ENCODE measurements around the gene PDCD11. TPM values are rescaled to one million over a fixed set of nuclear protein-coding genes. Genes with fewer than 3 reads are reported as not detected.
"Not testable (repeated sequence)": the region's sequence is repeated elsewhere in the genome, so short reads cannot be mapped to it uniquely, and the experiment has no call there.

The PDCD11 gene
- total RNA-seq, 6 experiments from 2014 or later: 30.8 to 38.4 (median 32.1) TPM

DNA sequence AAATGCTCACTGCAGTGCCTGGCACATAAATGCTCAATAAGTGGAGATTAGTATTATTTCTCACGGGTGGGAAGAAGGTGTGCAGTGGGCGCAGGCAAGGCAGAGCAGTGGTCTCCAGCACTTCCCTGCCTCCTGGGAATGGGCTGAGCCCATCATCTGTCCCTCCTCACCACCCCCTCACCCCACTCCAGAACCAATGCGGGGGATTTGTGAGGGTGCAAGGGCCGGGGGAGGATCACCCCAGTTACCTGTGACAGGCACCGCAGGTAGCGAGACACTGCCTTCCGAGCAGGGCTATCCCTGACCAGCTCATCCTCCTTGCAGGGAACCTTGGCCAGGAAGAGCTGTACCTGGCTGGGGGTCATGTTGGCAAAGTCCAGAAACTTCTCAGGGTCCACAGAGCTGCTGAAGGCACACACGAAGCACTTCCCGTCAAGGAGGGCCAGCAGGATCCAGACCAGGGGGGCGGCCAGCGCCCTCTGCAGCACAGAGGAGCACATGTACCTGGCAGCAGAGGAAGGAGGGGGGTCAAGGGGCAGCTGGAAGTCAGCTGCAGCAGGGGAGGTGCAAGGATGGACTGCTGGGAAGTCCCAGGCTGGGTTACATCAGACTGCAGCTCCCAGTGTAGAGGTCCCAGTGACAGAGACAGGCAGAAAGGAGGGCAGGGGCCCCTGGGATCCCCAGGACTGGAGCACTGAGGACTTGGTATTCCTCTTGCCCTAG, 79.8 kb downstream of the PDCD11 start:
- H3K27ac Mint-ChIP-seq: no peak overlapping the region
- no peak for DNase-seq
- H3K27me3 Mint-ChIP-seq (ENCODE audit: insufficient read depth): peaks cover 5% of the 10 kb centered on the region
- no peaks in the 10 kb centered on the region for H3K9me3 Mint-ChIP-seq
- TF ChIP-seq, protein P1, sequence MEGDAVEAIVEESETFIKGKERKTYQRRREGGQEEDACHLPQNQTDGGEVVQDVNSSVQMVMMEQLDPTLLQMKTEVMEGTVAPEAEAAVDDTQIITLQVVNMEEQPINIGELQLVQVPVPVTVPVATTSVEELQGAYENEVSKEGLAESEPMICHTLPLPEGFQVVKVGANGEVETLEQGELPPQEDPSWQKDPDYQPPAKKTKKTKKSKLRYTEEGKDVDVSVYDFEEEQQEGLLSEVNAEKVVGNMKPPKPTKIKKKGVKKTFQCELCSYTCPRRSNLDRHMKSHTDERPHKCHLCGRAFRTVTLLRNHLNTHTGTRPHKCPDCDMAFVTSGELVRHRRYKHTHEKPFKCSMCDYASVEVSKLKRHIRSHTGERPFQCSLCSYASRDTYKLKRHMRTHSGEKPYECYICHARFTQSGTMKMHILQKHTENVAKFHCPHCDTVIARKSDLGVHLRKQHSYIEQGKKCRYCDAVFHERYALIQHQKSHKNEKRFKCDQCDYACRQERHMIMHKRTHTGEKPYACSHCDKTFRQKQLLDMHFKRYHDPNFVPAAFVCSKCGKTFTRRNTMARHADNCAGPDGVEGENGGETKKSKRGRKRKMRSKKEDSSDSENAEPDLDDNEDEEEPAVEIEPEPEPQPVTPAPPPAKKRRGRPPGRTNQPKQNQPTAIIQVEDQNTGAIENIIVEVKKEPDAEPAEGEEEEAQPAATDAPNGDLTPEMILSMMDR (IDR thresholded peaks at IDR 0.05): peak; percentile 34; the same call in 1 of the 2 replicates
- no peaks in the 10 kb centered on the region for H3K36me3 Mint-ChIP-seq (ENCODE audit: low read depth)
- H3K4me3 Mint-ChIP-seq: no peak overlapping the region
- H3K4me1 Mint-ChIP-seq (ENCODE audit: low read depth): peaks cover 29% of the 10 kb centered on the region

DNA sequence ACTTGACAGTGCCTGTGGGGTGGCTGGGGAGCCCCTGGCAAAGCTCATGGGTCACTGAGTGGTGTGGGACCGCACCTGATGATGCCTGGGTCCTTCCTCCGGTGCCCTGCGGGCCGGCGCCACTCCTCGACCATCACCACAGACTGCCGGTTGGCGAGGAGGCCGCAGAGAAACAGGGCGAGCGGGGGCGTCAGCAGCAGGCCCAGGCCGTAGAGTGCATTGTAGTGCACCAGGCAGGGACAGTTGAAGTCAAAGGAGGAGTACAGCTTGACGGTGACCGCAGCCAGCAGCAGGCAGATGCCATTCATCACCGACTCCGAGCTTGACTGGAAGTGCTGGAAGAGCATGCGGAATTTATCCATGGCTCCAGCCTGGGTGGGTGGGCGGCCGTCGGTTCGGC, 82.2 kb downstream of the PDCD11 start:
- H3K4me1 Mint-ChIP-seq (ENCODE audit: low read depth): peaks cover 34% of the 10 kb centered on the region
- H3K36me3 Mint-ChIP-seq (ENCODE audit: low read depth): no peaks in the 10 kb centered on the region
- peaks cover 5% of the 10 kb centered on the region for H3K27me3 Mint-ChIP-seq (ENCODE audit: insufficient read depth)
- TF ChIP-seq, protein P1 (IDR thresholded peaks at IDR 0.05): no peak
- no peaks in the 10 kb centered on the region for H3K9me3 Mint-ChIP-seq
- H3K27ac Mint-ChIP-seq: no peak overlapping the region
- no peak overlapping the region for H3K4me3 Mint-ChIP-seq
- DNase-seq: no peak

DNA sequence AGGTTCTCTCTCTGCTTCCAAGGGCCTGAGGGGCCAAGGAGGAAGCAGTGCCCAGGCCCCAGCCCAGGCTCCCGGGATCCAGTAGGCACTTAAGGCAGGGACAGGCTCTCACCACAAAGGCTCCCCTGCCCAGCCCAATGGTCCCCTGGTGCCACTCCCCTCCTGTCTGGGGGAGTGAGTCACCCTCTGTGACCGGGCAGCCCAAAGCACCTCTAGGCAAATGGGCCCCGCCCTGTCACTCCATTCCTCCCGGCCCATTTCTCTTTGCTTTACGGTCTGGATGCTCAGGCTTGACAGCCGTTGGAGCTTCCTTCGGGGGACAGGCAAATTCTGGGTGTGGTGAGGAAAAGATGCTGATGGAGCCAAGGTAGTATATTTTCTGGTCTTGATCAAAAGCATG, 82.7 kb downstream of the PDCD11 start, which contains the start of gene CALHM3:
TSS of gene CALHM3 (minus strand) at position 106 of the 400 bp plus-strand sequence. CDS start 208 bp downstream, outside the sequence.
- no peak within 1 kb of the TSS; the same call in 1 of the 2 replicates for H3K4me3 Mint-ChIP-seq
- H3K27ac Mint-ChIP-seq: 0 out of 2 replicates have a peak within 1 kb of the TSS, but pooled peaks have one; percentile 8
- no peaks in the 10 kb centered on the region for H3K9me3 Mint-ChIP-seq
- H3K36me3 Mint-ChIP-seq (ENCODE audit: low read depth): no peaks in the 10 kb centered on the region
- TF ChIP-seq, protein P1 (IDR thresholded peaks at IDR 0.05): no peak
- DNase-seq: peak; percentile 15
- H3K4me1 Mint-ChIP-seq (ENCODE audit: low read depth): peaks cover 34% of the 10 kb centered on the region
- peaks cover 3% of the 10 kb centered on the region for H3K27me3 Mint-ChIP-seq (ENCODE audit: insufficient read depth)

DNA sequence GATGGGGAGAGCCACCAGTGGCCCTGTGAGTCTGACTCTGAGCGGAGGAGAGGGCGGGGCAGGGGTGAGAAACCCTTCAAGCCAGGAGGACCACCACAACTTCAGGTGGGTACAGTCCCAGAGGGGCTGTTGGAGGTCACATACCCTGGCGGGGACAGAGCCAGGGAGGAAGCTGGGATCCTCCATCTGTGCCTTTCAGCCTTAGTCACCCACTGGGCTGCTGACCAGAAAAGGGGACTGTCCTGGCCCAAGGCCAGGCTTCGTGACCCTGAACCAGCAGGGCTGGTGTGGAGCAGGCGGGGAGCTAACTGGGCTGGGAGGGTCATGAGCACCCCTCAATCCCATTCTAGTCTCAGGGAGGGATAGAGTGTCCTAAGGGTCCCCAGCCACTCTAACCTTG, 84.1 kb downstream of the PDCD11 start:
- peaks cover 3% of the 10 kb centered on the region for H3K27me3 Mint-ChIP-seq (ENCODE audit: insufficient read depth)
- TF ChIP-seq, protein P1 (IDR thresholded peaks at IDR 0.05): no peak
- H3K36me3 Mint-ChIP-seq (ENCODE audit: low read depth): no peaks in the 10 kb centered on the region
- peaks cover 36% of the 10 kb centered on the region for H3K4me1 Mint-ChIP-seq (ENCODE audit: low read depth)
- H3K27ac Mint-ChIP-seq: peak overlapping the region; percentile 73; the same call in 1 of the 2 replicates
- DNase-seq: peak; percentile 44
- no peaks in the 10 kb centered on the region for H3K9me3 Mint-ChIP-seq
- H3K4me3 Mint-ChIP-seq: peak overlapping the region; percentile 34; the same call in 1 of the 2 replicates

DNA sequence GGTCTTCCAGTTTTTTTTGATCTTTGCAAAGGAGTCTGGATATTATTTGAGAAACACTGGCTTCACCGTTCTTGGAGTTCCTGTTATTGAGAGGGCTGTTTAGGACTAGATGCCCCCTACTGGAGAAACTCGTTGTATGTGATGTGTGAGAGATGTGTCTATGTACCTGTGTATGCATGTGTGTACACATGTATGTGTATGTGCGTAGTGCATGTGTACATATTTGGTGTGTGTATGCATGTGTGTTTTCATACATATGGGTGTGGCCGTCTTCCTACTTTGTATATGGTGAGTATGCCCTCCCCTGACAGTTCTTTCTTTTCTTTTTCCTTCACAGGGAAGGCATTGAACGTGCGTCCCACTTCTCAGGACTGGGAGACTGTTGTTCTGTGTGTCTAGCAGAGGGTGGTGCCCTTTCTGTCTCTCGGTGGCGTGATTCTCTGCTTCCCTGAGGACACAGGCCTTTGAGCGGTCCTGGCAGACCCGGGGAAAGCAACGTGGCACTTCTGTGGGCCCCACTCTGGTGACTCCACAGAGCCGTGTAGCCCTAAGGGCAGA, 85.6 kb downstream of the PDCD11 start:
- no peak overlapping the region for H3K4me3 Mint-ChIP-seq
- peak; percentile 72 for DNase-seq
- peak overlapping the region; percentile 78 for H3K27ac Mint-ChIP-seq

DNA sequence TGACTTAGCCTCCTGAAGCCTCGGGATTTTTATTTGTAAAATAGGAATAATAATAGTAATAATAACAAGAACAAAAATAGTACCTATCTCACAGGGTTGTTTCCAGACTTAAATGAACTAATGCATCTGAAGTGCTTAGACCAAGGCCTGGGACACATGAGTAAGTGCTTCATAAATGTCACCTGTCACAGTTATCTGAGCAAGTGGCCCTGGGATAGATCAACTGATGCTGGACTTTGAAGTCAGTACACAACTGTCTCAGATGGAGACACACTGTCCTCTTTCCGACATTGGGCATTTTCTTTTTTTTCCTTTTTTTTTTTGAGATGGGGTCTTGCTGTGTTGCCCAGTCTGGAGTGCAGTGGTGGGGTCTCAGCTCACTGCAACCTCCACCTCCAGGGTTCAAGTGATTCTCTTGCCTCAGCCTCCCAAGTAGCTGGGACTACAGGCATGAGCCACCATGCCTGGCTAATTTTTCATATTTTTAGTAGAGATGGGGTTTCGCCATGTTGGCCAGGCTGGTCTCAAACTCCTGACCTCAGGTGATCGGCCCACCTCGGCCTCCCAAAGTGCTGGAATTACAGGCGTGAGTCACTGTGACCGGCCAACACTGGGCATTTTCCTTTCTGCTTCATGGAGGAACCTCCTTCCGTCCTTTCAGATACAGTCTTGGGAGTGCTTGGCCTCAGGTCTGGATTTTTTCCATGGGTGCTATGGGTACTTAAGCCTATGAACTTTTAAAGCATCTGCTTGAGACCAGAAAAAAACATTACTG, 90.4 kb downstream of the PDCD11 start:
- not testable (repeated sequence) for DNase-seq, H3K4me3 Mint-ChIP-seq

More for the DNA sequence above, 85.6 kb downstream of the PDCD11 start:
- Mint-ChIP-seq H3K9me3 (no peaks in the 10 kb centered on the region), H3K36me3 (ENCODE audit: low read depth) (no peaks in the 10 kb centered on the region), H3K27me3 (ENCODE audit: insufficient read depth) (peaks cover 3% of the 10 kb centered on the region), H3K4me1 (ENCODE audit: low read depth) (peaks cover 45% of the 10 kb centered on the region)
- TF ChIP-seq, protein P1 (IDR thresholded peaks at IDR 0.05): peak; percentile 85

More for the DNA sequence above, 90.4 kb downstream of the PDCD11 start:
- H3K4me1 Mint-ChIP-seq (ENCODE audit: low read depth): peaks cover 33% of the 10 kb centered on the region
- H3K36me3 Mint-ChIP-seq (ENCODE audit: low read depth); H3K9me3 Mint-ChIP-seq; H3K27me3 Mint-ChIP-seq (ENCODE audit: insufficient read depth); H3K27ac Mint-ChIP-seq: not testable (repeated sequence)

All from HFFc6 (cell line).